Breast epithelium (tissue), 4 donors: ENCODE data around the gene RRAGA. TPM values are rescaled to one million over a fixed set of nuclear protein-coding genes. Genes with fewer than 3 reads are reported as not detected.

Experiments used
- DNase-seq, 2 donors: peaks; one replicate each; pipeline ENCODE4 v3.0.0-alpha.2; 2019; ENCODE audit warnings: low spot score in 2 of 2
- H3K27ac ChIP-seq, 2 donors: fragments of 200-600 bp; sonication (generic) in 1 of 2; one replicate each; pipeline ENCODE4 v1.5.1; 2016 to 2019; ENCODE audit warnings: mild to moderate bottlenecking in 1 of 2
- H3K27me3 ChIP-seq, 2 donors: fragments of 200-600 bp; sonication (generic) in 1 of 2; one replicate each; pipeline versions ENCODE4 v1.5.1 to v1.6.0; 2017 to 2019; ENCODE audit warnings: control low read depth in 1 of 2, mild to moderate bottlenecking in 1 of 2
- H3K36me3 ChIP-seq: fragments of 200-600 bp; one replicate; pipeline ENCODE4 v1.5.1; 2019
- H3K4me1 ChIP-seq, 2 donors: fragments of 200-600 bp; sonication (generic); one replicate each; pipeline ENCODE4 v1.5.1; 2016 to 2019; ENCODE audit warnings: control low read depth in 1 of 2
- H3K4me3 ChIP-seq, 3 donors: fragments of 200-600 bp; sonication (generic); 1 replicate in 2 of 3; 2 replicates in 1 of 3; pipeline ENCODE4 v1.5.1; 2016 to 2019; ENCODE audit warnings: mild to moderate bottlenecking in 3 of 3, moderate library complexity in 2 of 3
- H3K9me3 ChIP-seq, 2 donors: fragments of 200-600 bp; sonication (generic) in 1 of 2; one replicate each; pipeline ENCODE4 v1.5.1; 2016 to 2019; ENCODE audit warnings: control low read depth in 1 of 2
- CTCF ChIP-seq, 3 donors: fragments of 450-650 bp; IDR thresholded peaks; one replicate each; pipeline ENCODE4 v1.5.1; 2016 to 2017; ENCODE audit warnings: antibody characterized with exemption in 3 of 3, mild to moderate bottlenecking in 3 of 3, moderate library complexity in 3 of 3
- POLR2A ChIP-seq: fragments of 450-650 bp; IDR thresholded peaks from one replicate; pipeline ENCODE4 v1.6.1; 2016; ENCODE audit warnings: antibody characterized with exemption, mild to moderate bottlenecking, moderate library complexity
- POLR2AphosphoS5 ChIP-seq, 3 donors: sonication (generic); formaldehyde crosslinking; IDR thresholded peaks; one replicate each; pipeline ENCODE4 v1.6.1; 2017; ENCODE audit warnings: antibody characterized with exemption in 3 of 3
- intact Hi-C: fragments of 100-400 bp; cut with DNase I; formaldehyde crosslinking; loops from one replicate; pipeline ENCODE4 v1.15.1; 2023; ENCODE audit warnings: low total_unique reads
- total RNA-seq, 3 donors: library from RNA; depleted of rRNA; stranded (reverse); fragments of >200 nt; gene quantifications; one replicate each; pipeline ENCODE4 v1.1.0, GENCODE V29; 2016

The RRAGA gene
- total RNA-seq, 3 donors from 2014 or later = 39.1 to 48.6 (median 43.6) TPM

GRCh38 chr9:19036611-19037010 is 12.6 kb upstream of the RRAGA start:
- no peak for DNase-seq
- Histone ChIP-seq H3K27me3 (no peaks in the 10 kb centered on the region), H3K4me1 (no peaks in the 10 kb centered on the region), H3K27ac (no peak overlapping the region), H3K9me3 (no peaks in the 10 kb centered on the region), H3K36me3 (no peaks in the 10 kb centered on the region), H3K4me3 (no peak overlapping the region)
- intact Hi-C loops = no loop called here
- TF ChIP-seq POLR2A (no peak), POLR2AphosphoS5 (IDR thresholded peaks at IDR 0.05) (no peak), CTCF (IDR thresholded peaks at IDR 0.05) (no peak)

GRCh38 chr9:19049917-19050636 is 850 bp downstream of the RRAGA start:
- Histone ChIP-seq H3K9me3 (no peaks in the 10 kb centered on the region), H3K4me3 (peak overlapping the region; percentile 89 to 95 (median 91)), H3K36me3 (no peaks in the 10 kb centered on the region), H3K27me3 (no peaks in the 10 kb centered on the region), H3K4me1 (no peaks in the 10 kb centered on the region), H3K27ac (peak overlapping the region; percentile 99)
- no peak for DNase-seq
- TF ChIP-seq POLR2AphosphoS5 (IDR thresholded peaks at IDR 0.05) (no peak), CTCF (IDR thresholded peaks at IDR 0.05) (no peak), POLR2A (no peak)
- intact Hi-C loops = no loop called here

- no peaks in the 10 kb centered on the region for H3K9me3 ChIP-seq
- peak overlapping the region; percentile 89 to 95 (median 91) for H3K4me3 ChIP-seq
- intact Hi-C loops = no loop called here
- H3K27me3 ChIP-seq = no peaks in the 10 kb centered on the region
- no peaks in the 10 kb centered on the region for H3K4me1 ChIP-seq
- no peak for DNase-seq
- TF ChIP-seq POLR2AphosphoS5 (IDR thresholded peaks at IDR 0.05) (no peak), POLR2A (no peak), CTCF (IDR thresholded peaks at IDR 0.05) (no peak)
- H3K36me3 ChIP-seq = no peaks in the 10 kb centered on the region
- H3K27ac ChIP-seq = peak overlapping the region; percentile 99
Observed at GRCh38 chr9:19050637-19051591, 1.7 kb downstream of the RRAGA start.

- no peaks in the 10 kb centered on the region for H3K27me3 ChIP-seq
- TF ChIP-seq POLR2A = no peak
- no peak for TF ChIP-seq POLR2AphosphoS5 (IDR thresholded peaks at IDR 0.05)
- no peak for TF ChIP-seq CTCF (IDR thresholded peaks at IDR 0.05)
- H3K36me3 ChIP-seq = no peaks in the 10 kb centered on the region
- H3K4me3 ChIP-seq = no peak overlapping the region
- no peak for DNase-seq
- intact Hi-C loops = no loop called here
- H3K4me1 ChIP-seq = no peaks in the 10 kb centered on the region
- no peak overlapping the region for H3K27ac ChIP-seq
- no peaks in the 10 kb centered on the region for H3K9me3 ChIP-seq
Observed at GRCh38 chr9:19057033-19057432, 7.8 kb downstream of the RRAGA start.

GRCh38 chr9:19074229-19074628 is 25.0 kb downstream of the RRAGA start:
- no peak for DNase-seq
- no peaks in the 10 kb centered on the region for H3K27me3 ChIP-seq
- H3K27ac ChIP-seq = no peak overlapping the region
- no peaks in the 10 kb centered on the region for H3K4me1 ChIP-seq
- no peaks in the 10 kb centered on the region for H3K9me3 ChIP-seq
- H3K4me3 ChIP-seq = no peak overlapping the region
- TF ChIP-seq POLR2AphosphoS5 (IDR thresholded peaks at IDR 0.05) (no peak), POLR2A (no peak), CTCF (IDR thresholded peaks at IDR 0.05) (no peak)
- no peaks in the 10 kb centered on the region for H3K36me3 ChIP-seq
- intact Hi-C loops = no loop called here
